Peyer's patch (tissue), 4 donors: ENCODE results near the gene HYOU1.

ENCODE experiments used
- POLR2A ChIP-seq, 2 donors: fragments of 450-650 bp; IDR thresholded peaks; one replicate each; pipeline ENCODE4 v1.5.1; 2017; ENCODE audit warnings: antibody characterized with exemption in 2 of 2, mild to moderate bottlenecking in 2 of 2, moderate library complexity in 2 of 2
- TF ChIP-seq, protein P1 (sequence below), 6 experiments: fragments of 450-650 bp in 4 of 6; fragments of 200-600 bp in 2 of 6; sonication (generic) in 1 of 6; IDR thresholded peaks; one replicate each; pipeline ENCODE4 v1.5.1; 2017 to 2019; ENCODE audit warnings: antibody characterized with exemption in 6 of 6, mild to moderate bottlenecking in 3 of 6, moderate library complexity in 1 of 6

DNA sequence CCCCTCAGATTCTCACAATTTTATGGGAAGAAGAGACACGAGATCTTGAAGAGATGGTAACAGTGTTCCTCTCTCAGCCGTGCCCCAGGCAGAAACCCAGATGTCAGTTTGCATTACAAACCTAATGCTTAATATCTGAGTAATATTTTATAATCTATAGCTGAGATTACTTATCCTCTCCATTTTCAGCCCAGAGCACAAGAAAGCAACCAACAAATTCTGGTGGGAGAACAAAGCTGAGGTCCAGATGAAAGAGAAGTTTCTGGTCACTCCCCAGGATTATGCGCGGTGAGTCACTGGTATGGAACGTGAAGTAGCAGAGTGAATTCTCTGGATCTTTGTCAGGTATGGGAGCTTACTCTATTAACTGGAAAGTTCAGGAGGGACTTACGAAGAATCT is 58.2 kb downstream of the HYOU1 start:
- TF ChIP-seq, protein P1, sequence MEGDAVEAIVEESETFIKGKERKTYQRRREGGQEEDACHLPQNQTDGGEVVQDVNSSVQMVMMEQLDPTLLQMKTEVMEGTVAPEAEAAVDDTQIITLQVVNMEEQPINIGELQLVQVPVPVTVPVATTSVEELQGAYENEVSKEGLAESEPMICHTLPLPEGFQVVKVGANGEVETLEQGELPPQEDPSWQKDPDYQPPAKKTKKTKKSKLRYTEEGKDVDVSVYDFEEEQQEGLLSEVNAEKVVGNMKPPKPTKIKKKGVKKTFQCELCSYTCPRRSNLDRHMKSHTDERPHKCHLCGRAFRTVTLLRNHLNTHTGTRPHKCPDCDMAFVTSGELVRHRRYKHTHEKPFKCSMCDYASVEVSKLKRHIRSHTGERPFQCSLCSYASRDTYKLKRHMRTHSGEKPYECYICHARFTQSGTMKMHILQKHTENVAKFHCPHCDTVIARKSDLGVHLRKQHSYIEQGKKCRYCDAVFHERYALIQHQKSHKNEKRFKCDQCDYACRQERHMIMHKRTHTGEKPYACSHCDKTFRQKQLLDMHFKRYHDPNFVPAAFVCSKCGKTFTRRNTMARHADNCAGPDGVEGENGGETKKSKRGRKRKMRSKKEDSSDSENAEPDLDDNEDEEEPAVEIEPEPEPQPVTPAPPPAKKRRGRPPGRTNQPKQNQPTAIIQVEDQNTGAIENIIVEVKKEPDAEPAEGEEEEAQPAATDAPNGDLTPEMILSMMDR (IDR thresholded peaks at IDR 0.05): no peak
- no peak for TF ChIP-seq POLR2A (IDR thresholded peaks at IDR 0.05)
